NCI-H82 treated with DMSO at 0.1 percent for 48 hours (cell line): ENCODE measurements around the gene PCDHB5.
"Not testable (repeated sequence)": the region's sequence is repeated elsewhere in the genome, so short reads cannot be mapped to it uniquely, and the experiment has no call there.

Experiments used
- DNase-seq: peaks from one replicate; lab custom pipeline; 2025; ENCODE audit not compliant: unreplicated experiment; lab: John Stamatoyannopoulos, UW

Gene PCDHB5

DNA sequence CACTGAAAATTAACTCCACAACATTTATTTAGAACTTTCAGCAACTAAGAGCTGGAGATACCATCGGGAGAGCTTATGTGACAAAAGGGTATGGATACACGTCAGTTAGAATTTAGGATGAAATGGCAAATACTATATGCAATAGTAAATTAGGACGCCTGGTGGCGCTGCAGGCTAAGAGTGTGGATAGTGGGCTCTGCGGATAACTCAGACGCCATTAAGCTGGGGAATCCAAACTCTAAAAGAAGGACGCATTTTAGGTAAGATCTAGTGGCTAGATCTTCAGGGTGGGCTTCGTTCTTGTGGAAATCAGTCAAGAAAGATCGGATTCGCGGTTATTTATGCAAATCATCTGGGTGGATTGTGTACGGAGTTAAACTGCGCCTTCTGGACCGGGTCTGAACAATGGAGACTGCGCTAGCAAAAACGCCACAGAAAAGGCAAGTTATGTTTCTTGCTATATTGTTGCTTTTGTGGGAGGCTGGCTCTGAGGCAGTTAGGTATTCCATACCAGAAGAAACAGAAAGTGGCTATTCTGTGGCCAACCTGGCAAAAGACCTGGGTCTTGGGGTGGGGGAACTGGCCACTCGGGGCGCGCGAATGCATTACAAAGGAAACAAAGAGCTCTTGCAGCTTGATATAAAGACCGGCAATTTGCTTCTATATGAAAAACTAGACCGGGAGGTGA, at the start of gene PCDHB5:
PCDHB5 (plus strand) TSS at position 177 of the 688 bp plus-strand sequence; CDS start at position 406, 229 bp downstream.
- DNase-seq: no peak

DNA sequence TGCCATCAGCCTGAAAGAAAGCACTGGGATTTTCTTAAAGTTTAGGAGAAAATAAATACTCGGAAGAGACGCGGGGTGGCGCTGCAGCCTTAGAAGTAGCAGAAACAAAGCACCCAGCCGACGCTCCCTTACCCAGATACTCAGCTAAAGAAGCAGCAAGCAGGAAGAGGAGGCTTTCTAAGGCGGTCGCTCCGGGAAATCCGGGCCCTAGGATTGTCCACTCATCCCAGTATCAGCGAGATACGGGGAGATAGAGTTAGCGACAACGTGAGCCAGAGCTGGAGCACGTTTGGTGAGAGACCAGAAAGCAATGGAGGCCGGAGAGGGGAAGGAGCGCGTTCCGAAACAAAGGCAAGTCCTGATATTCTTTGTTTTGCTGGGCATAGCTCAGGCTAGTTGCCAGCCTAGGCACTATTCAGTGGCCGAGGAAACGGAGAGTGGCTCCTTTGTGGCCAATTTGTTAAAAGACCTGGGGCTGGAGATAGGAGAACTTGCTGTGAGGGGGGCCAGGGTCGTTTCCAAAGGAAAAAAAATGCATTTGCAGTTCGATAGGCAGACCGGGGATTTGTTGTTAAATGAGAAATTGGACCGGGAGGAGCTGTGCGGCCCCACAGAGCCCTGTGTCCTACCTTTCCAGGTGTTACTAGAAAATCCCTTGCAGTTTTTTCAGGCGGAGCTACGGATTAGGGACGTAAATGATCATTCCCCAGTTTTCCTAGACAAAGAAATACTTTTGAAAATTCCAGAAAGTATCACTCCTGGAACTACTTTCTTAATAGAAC, 40.3 kb upstream of the PCDHB5 start, which contains the start of gene PCDHB2:
PCDHB2 (plus strand) TSS at position 135 of the 782 bp plus-strand sequence; CDS start at position 311, 176 bp downstream.
- peak; percentile 4 for DNase-seq

DNA sequence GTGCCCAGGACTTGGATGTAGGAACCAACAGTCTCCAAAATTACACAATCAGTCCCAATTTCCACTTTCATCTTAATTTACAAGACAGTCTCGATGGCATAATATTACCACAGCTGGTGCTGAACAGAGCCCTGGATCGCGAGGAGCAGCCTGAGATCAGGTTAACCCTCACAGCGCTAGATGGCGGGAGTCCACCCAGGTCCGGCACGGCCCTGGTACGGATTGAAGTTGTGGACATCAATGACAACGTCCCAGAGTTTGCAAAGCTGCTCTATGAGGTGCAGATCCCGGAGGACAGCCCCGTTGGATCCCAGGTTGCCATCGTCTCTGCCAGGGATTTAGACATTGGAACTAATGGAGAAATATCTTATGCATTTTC, 39.8 kb upstream of the PCDHB5 start:
- no peak for DNase-seq

DNA sequence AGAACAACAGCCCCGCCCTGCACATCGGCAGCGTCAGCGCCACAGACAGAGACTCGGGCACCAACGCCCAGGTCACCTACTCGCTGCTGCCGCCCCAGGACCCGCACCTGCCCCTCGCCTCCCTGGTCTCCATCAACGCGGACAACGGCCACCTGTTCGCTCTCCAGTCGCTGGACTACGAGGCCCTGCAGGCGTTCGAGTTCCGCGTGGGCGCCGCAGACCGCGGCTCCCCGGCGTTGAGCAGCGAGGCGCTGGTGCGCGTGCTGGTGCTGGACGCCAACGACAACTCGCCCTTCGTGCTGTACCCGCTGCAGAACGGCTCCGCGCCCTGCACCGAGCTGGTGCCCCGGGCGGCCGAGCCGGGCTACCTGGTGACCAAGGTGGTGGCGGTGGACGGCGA, 38.8 kb upstream of the PCDHB5 start:
- DNase-seq: not testable (repeated sequence)

- not testable (repeated sequence) for DNase-seq
Observed at GRCh38 chr5:141096586-141096985, 38.4 kb upstream of the PCDHB5 start.

- no peak for DNase-seq
Observed at GRCh38 chr5:141100243-141100805, 34.7 kb upstream of the PCDHB5 start, which contains the start of gene PCDHB3. TSS of gene PCDHB3 (plus strand) at chr5:141100473. CDS start at chr5:141100650, 177 bp downstream.

DNA sequence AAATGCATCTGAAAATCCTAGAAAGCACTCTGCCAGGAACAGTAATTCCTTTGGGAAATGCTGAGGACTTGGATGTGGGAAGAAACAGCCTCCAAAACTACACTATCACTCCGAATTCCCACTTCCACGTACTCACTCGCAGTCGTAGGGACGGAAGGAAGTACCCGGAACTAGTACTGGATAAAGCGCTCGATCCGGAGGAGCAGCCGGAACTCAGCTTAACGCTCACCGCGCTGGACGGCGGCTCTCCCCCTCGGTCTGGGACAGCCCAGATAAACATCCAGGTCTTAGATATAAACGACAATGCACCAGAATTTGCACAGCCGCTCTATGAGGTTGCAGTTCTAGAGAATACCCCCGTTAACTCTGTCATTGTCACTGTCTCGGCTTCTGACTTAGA, 33.9 kb upstream of the PCDHB5 start:
- DNase-seq: no peak

GRCh38 chr5:141102070-141102469, 32.9 kb upstream of the PCDHB5 start:
- not testable (repeated sequence) for DNase-seq

GRCh38 chr5:141102471-141102870, 32.5 kb upstream of the PCDHB5 start:
- DNase-seq: not testable (repeated sequence)

DNA sequence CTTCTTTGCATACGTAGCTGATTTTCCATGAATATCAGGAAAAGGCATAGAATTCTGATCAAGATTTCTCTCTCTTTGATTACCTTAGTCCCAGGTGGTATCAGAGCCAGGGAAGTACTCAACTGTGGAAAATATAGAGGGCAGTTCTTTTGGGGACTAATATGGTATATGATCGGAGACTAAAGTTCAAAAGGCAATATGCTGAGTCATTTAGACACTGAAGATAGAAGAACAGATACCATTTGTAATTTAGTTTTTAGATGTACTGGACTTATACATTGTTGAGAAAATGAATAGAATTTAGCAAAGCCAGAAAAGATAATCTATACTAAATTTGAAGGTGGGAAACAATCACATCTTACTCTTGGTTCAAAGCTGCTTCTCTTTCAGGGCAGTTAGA, 29.7 kb upstream of the PCDHB5 start:
- no peak for DNase-seq

DNA sequence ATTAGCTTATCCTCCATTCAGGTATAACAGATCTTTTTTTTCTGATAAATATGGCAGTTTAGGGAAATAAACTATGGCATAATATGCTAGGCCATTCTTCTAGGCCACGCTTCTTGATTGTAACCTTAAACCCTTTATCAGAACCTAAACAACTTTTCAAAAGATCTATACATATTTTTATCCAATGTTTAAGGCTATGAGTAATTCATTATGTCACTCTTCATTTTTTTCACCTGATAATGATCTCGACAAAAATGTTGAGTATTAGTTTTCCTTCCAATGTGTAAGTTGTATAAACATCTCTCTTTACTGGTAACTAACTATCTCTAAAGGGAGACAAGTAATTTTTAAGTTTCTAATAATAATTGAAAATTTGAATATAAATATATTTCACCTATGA, 15.8 kb upstream of the PCDHB5 start:
- DNase-seq: no peak

- no peak for DNase-seq
Observed at GRCh38 chr5:141121563-141121962, 13.4 kb upstream of the PCDHB5 start, which contains the start of gene PCDHB4. TSS of gene PCDHB4 (plus strand) at chr5:141121818. CDS start at chr5:141121999, 181 bp downstream.

GRCh38 chr5:141121985-141122384, 13.0 kb upstream of the PCDHB5 start:
- no peak for DNase-seq

DNA sequence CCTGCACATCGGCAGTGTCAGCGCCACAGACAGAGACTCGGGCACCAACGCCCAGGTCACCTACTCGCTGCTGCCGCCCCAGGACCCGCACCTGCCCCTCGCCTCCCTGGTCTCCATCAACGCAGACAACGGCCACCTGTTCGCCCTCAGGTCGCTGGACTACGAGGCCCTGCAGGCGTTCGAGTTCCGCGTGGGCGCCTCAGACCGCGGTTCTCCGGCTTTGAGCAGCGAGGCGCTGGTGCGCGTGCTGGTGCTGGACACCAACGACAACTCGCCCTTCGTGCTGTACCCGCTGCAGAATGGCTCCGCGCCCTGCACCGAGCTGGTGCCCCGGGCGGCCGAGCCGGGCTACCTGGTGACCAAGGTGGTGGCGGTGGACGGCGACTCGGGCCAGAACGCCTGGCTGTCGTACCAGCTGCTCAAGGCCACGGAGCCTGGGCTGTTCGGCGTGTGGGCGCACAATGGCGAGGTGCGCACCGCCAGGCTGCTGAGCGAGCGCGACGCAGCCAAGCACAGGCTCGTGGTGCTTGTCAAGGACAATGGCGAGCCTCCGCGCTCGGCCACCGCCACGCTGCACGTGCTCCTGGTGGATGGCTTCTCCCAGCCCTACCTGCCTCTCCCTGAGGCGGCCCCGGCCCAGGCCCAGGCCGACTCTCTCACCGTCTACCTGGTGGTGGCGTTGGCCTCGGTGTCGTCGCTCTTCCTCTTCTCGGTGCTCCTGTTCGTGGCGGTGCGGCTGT, 11.4 kb upstream of the PCDHB5 start:
- DNase-seq: not testable (repeated sequence)

DNA sequence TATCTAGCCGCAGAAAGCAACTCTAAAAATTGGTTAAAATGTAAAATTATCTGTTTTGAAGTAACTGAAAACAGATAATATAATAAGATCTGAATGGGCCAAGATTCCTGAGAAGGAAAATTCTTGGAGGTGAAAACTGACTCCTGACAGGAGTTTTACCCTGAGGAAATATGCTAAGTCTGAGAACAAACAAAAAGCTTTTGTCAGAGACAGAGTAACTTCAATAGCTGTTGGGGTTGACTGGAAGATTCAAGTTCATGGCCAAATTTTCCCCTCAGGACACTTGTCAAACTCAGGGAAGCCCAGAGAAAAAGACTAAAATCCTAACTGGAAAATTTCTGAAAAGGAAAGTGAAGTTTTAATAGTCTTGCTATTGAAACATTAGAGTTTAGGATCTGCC, 7.7 kb upstream of the PCDHB5 start:
- no peak for DNase-seq

DNA sequence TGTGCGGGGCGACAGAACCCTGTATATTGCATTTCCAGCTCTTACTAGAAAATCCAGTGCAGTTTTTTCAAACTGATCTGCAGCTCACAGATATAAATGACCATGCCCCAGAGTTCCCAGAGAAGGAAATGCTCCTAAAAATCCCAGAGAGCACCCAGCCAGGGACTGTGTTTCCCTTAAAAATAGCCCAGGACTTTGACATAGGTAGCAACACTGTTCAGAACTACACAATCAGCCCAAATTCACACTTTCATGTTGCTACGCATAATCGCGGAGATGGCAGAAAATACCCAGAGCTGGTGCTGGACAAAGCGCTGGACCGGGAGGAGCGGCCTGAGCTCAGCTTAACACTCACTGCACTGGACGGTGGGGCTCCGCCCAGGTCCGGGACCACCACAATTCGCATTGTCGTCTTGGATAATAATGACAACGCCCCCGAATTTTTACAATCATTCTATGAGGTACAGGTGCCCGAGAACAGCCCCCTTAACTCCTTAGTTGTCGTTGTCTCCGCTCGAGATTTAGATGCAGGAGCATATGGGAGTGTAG, 786 bp downstream of the PCDHB5 start:
- no peak for DNase-seq

GRCh38 chr5:141137346-141137745, 2.3 kb downstream of the PCDHB5 start:
- not testable (repeated sequence) for DNase-seq

DNA sequence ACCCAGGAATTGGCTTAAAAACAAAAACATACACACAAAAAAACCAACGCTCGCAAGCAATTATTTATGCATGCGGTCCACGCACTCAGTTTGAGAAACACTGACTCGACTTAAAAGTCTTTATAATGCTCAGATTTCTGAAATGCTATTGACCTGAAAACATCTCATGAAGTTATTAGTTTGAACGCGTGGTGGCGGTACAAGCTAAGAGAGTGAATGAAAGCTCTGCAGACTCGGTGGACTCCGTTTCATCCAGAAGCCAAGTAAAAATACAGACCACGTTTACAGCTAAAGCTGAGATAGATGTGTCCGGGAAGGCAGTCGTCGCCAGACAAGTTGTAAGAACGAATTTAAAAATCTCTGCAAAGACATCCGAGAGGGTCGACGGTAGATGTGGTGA, 14.8 kb downstream of the PCDHB5 start, which contains the start of gene PCDHB6:
PCDHB6 (plus strand) TSS at position 246 of the 400 bp plus-strand sequence. CDS start 201 bp downstream, outside the sequence.
- DNase-seq: no peak

GRCh38 chr5:141150224-141150992, 15.4 kb downstream of the PCDHB5 start:
- DNase-seq: no peak

- no peak for DNase-seq
Observed at GRCh38 chr5:141150993-141151325, 16.0 kb downstream of the PCDHB5 start.
